ENCODE results near the gene TNKS2. TPM values are rescaled to one million over a fixed set of nuclear protein-coding genes. Genes with fewer than 3 reads are reported as not detected.

TNKS2 gene
- total RNA-seq, 4 donors from 2014 or later: 27.8 to 47.0 (median 31.3) TPM

DNA sequence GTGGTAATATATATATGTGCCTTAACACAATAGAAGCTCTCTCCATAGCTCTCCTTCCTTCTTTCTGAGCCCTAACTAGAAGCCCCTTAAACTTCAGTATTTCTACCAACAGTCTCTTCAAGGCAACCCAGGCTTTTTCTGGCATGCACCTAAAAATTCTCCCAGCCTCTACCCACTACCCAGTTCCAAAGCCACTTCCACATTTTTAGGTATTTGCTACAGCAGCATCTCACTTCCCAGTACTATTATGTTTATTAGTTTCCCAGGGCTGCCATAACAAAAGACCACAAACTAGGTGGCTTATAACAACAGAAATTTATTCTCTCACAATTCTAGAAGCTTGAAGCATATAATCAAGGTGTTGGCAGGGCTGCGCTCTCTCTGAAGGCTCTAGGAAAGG is 15.7 kb upstream of the TNKS2 start:
- Histone ChIP-seq H3K9me3 (no peaks in the 10 kb centered on the region), H3K27ac (no peak overlapping the region), H3K36me3 (no peaks in the 10 kb centered on the region), H3K27me3 (no peaks in the 10 kb centered on the region), H3K4me1 (no peaks in the 10 kb centered on the region), H3K4me3 (no peak overlapping the region)
- no peak for DNase-seq
- TF ChIP-seq, protein P1, sequence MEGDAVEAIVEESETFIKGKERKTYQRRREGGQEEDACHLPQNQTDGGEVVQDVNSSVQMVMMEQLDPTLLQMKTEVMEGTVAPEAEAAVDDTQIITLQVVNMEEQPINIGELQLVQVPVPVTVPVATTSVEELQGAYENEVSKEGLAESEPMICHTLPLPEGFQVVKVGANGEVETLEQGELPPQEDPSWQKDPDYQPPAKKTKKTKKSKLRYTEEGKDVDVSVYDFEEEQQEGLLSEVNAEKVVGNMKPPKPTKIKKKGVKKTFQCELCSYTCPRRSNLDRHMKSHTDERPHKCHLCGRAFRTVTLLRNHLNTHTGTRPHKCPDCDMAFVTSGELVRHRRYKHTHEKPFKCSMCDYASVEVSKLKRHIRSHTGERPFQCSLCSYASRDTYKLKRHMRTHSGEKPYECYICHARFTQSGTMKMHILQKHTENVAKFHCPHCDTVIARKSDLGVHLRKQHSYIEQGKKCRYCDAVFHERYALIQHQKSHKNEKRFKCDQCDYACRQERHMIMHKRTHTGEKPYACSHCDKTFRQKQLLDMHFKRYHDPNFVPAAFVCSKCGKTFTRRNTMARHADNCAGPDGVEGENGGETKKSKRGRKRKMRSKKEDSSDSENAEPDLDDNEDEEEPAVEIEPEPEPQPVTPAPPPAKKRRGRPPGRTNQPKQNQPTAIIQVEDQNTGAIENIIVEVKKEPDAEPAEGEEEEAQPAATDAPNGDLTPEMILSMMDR (IDR thresholded peaks at IDR 0.05): no peak
- TF ChIP-seq POLR2A (IDR thresholded peaks at IDR 0.05): no peak

DNA sequence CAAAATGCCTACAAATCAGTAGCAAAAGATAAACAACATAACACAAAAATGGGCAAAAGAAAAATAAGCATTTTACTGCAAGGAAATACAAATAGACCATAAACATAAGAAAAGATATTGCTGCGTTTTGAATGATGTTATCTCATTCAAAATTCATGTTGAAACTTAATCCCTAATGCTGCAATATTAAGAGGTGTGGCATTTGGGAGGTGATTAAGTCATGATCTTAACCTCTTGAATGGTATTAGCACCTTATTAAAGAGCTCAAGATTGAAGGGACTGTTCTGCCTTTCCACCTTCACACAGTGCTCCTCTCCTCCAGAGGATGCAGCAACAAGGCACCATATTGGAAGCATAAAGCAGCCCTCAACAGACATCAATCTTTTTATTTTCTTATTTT is 12.4 kb upstream of the TNKS2 start:
- no peak for DNase-seq
- Histone ChIP-seq H3K27me3 (no peaks in the 10 kb centered on the region), H3K27ac (no peak overlapping the region), H3K4me3 (no peak overlapping the region), H3K4me1 (no peaks in the 10 kb centered on the region), H3K9me3 (no peaks in the 10 kb centered on the region), H3K36me3 (no peaks in the 10 kb centered on the region)
- TF ChIP-seq POLR2A (IDR thresholded peaks at IDR 0.05): no peak
- TF ChIP-seq, protein P1 (IDR thresholded peaks at IDR 0.05): no peak

DNA sequence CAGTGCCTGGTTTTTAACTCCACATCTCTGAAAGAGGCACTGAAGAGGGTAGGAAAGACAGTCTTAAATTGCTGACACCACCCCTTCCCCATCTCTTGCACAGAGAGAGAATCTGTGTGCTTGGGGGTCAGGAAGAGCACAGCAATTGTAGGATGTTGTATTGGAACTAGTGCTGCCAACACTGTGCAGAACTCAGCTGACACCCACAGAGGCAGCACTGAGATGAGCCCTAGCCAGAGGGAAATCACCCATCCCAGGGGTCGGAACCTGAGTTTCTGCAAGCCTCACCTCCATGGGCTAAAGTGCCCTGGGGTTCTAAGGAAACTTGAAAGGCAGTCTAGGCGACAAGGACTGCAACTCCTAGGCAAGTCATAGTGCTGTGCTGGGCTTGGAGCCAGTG is 11.0 kb upstream of the TNKS2 start:
- DNase-seq: no peak
- Histone ChIP-seq H3K9me3 (no peaks in the 10 kb centered on the region), H3K27ac (no peak overlapping the region), H3K36me3 (no peaks in the 10 kb centered on the region), H3K4me1 (no peaks in the 10 kb centered on the region), H3K4me3 (no peak overlapping the region), H3K27me3 (no peaks in the 10 kb centered on the region)
- TF ChIP-seq, protein P1 (IDR thresholded peaks at IDR 0.05): no peak
- TF ChIP-seq POLR2A (IDR thresholded peaks at IDR 0.05): no peak

DNA sequence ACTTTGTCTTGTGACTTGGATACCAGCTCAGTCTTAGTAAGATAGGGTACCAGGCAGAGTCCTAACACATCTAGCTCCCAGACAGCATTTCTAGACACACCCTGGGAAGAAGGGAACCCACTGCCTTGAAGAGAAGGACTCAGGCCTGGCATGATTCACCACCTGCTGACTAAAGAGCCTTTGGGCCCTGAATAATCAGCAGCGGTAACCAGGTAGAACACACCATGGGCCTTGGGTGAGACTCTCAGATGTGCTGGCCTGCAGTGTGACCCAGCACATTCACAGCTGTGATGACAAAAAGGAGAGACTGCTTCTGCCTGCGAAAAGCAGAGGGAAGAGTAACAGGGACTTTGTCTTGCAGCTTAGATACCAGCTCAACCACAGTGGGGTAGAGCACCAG is 10.4 kb upstream of the TNKS2 start:
- Histone ChIP-seq H3K27ac (no peak overlapping the region), H3K9me3 (no peaks in the 10 kb centered on the region), H3K4me3 (no peak overlapping the region), H3K4me1 (no peaks in the 10 kb centered on the region), H3K27me3 (no peaks in the 10 kb centered on the region), H3K36me3 (no peaks in the 10 kb centered on the region)
- no peak for TF ChIP-seq POLR2A (IDR thresholded peaks at IDR 0.05)
- TF ChIP-seq, protein P1 (IDR thresholded peaks at IDR 0.05): no peak
- no peak for DNase-seq

DNA sequence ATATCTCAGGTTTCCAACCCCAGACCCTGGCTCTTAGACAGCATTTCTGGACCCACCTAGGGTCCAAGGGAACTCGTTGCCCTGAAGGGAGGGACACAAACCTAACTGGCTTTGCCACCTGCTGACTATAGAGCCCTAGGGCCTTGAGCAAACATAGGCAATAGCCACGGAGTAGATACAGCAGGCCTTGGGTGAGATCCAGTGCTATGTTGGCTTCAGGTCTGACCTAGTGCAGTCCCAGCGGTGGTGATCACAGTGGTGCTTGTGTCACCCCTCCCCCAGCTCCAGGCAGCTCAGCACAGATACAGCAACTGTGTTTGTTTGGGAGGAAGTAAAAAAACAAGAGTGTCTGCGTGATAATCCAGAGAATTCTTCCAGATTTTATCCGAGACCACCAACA is 9.7 kb upstream of the TNKS2 start:
- TF ChIP-seq, protein P1 (IDR thresholded peaks at IDR 0.05): no peak
- TF ChIP-seq POLR2A (IDR thresholded peaks at IDR 0.05): no peak
- Histone ChIP-seq H3K36me3 (no peaks in the 10 kb centered on the region), H3K4me1 (no peaks in the 10 kb centered on the region), H3K9me3 (no peaks in the 10 kb centered on the region), H3K27me3 (no peaks in the 10 kb centered on the region), H3K4me3 (no peak overlapping the region), H3K27ac (no peak overlapping the region)
- DNase-seq: no peak

Measured in Peyer's patch (tissue), 4 donors.